Cardiac fibroblast (primary cell): Measurements from ENCODE around the gene LBHD2.

ENCODE experiments used
- DNase-seq, 2 donors: peaks; one replicate each; pipeline versions ENCODE4 v3.0.0 to v3.0.0-alpha.2; 2010; ENCODE audit warnings: low read depth in 2 of 2
- H3K4me3 ChIP-seq, 2 donors: replicated peaks in 1 of 2; 1 replicate in 1 of 2; 2 replicates in 1 of 2; pipeline ENCODE4 v1.5.1; 2011; ENCODE audit warnings: low read depth in 2 of 2, low read length in 2 of 2, mild to moderate bottlenecking in 2 of 2, moderate library complexity in 1 of 2
- TF ChIP-seq, protein P1 (sequence below): IDR thresholded peaks from one replicate; pipeline ENCODE4 v1.5.1; 2011; ENCODE audit warnings: low read depth, mild to moderate bottlenecking, low read length, inconsistent platforms

LBHD2 gene

GRCh38 chr14:103055695-103056094 lies 28.3 kb upstream of the LBHD2 start:
- TF ChIP-seq, protein P1, sequence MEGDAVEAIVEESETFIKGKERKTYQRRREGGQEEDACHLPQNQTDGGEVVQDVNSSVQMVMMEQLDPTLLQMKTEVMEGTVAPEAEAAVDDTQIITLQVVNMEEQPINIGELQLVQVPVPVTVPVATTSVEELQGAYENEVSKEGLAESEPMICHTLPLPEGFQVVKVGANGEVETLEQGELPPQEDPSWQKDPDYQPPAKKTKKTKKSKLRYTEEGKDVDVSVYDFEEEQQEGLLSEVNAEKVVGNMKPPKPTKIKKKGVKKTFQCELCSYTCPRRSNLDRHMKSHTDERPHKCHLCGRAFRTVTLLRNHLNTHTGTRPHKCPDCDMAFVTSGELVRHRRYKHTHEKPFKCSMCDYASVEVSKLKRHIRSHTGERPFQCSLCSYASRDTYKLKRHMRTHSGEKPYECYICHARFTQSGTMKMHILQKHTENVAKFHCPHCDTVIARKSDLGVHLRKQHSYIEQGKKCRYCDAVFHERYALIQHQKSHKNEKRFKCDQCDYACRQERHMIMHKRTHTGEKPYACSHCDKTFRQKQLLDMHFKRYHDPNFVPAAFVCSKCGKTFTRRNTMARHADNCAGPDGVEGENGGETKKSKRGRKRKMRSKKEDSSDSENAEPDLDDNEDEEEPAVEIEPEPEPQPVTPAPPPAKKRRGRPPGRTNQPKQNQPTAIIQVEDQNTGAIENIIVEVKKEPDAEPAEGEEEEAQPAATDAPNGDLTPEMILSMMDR: no peak
- peak overlapping the region; percentile 91 to 99 for H3K4me3 ChIP-seq
- peak; percentile 38 to 67 for DNase-seq

DNA sequence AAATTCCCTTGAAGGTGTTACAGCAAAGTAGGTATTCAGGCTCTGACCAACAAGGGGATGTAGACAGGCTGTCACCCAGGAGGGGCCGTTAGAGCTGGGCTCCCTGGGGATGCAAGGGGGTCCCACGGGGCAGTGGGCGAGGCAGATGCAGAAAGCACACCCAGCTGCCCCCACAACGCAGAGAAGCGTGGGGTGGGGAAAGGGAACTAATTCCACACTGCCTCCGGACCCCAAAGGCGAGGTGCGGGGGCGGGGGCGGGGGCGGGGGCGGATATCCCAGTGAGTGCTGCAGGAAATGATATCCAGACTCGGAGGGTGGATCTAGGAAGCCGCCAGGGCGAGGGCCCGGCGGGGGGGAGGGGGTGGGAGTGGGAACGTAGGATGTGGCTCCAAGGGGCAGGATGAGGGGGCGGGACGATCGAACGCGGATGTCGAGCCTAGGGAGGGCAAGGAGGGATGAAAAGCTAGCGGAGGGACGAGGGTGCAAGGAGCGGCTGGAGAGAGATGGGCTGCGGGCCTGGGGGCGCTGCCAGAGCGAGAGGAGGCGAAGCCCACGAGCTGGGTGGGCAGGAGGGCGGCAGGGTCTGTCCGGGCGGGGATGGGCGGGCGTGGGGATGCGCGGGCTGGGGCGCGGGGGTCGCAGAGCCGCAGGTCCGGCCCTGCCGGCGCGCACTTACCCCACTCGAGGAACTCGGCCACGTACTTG lies 27.5 kb upstream of the LBHD2 start:
- DNase-seq: peak; percentile 69 to 83
- peak overlapping the region; percentile 91 to 99 for H3K4me3 ChIP-seq
- TF ChIP-seq, protein P1: no peak

DNA sequence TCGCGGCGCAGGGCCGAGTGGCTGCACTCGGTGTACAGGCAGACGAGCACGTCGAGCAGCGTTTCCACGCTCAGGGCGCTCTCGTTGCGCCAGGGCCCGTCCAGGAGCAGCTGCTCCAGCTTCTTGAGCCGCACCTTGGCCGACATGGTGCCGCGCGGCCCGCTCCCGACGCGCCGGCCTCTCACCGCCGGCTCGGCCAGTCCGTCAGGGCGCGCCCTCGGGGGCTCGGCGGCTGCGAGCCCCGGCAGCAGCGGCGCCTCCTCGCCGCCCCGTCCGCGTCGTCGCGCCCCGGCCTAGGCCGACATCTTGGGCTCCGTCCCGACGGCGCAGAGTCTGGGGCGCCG lies 27.0 kb upstream of the LBHD2 start:
- H3K4me3 ChIP-seq: peak overlapping the region; percentile 91 to 99

DNA sequence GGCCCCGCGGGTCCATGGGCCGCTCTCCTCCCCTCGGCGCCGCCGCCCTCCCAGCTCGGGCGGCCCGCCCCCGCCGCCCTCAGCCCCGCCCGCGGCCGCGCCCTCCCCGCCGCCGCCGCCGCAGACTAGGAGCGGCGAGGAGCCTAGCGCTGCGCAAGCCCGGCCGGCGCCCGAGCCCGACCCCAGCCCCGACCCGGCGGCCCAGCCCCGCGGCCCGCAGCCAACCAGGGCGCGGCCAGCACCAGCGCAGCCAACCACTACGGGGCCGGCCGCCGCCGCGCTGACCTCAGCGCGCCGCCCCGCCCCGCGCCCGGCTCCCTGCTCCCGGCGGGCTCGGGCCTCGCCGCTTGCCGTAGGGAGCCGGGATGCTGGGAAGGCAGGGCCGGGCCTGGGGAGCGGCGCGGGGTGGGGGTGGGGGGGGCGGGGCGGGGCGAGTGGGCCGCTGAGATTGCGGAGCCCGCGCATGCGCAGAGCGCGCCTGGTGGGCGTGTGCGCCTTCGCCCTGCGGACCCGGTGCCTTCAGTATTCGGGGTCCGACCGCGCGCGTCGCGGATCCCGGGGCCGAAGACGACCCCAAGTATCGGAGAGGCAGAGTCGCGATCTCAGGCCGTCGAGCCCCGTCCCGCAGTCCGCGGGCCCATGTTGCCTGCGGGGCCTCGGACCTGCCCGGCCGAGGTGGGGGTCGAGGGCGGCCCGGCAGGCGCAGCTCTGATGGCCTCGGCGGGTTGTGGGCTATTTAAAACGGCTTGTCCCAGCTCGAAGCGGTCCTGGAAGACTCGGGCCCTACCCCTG lies 26.4 kb upstream of the LBHD2 start, which contains the start of gene CDC42BPB:
Gene CDC42BPB, minus strand, starts transcription at position 178 of the 792 bp plus-strand sequence. CDS start 376 bp downstream, outside the sequence.
- peak; percentile 87 to 96 for DNase-seq
- TF ChIP-seq, protein P1: no peak
- H3K4me3 ChIP-seq: peak within 1 kb of the TSS; percentile 91 to 99

More for the DNA sequence above, 27.0 kb upstream of the LBHD2 start:
- DNase-seq: peak; percentile 23 to 26
- TF ChIP-seq, protein P1: no peak

GRCh38 chr14:103058164-103059055 lies 25.6 kb upstream of the LBHD2 start:
- peak overlapping the region; percentile 64 to 79 for H3K4me3 ChIP-seq
- DNase-seq: peak in 1 of 2 donors; percentile 20
- TF ChIP-seq, protein P1: no peak

DNA sequence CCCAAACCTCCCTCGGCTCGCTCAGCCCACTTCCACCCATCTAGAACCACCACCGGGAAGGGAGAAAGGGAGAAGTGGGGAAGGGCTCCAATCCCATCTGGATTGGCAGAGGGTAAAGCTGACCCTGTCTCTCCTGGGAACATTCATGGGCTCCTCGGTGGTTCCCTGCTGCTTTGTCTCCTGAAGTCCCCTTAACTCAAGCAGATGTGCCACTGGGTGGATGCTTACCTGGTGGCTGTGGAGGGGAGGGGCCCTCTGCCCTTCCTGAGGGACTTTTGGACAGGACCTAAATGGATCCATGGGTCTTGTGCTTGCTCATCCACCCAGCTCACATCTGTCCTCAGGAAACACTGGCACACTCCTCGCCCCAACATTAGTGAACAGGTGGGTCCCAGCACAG lies 24.5 kb upstream of the LBHD2 start:
- no peak overlapping the region for H3K4me3 ChIP-seq
- DNase-seq: no peak
- TF ChIP-seq, protein P1: no peak
